ENCODE results near the gene TECPR2.

TECPR2 gene

DNA sequence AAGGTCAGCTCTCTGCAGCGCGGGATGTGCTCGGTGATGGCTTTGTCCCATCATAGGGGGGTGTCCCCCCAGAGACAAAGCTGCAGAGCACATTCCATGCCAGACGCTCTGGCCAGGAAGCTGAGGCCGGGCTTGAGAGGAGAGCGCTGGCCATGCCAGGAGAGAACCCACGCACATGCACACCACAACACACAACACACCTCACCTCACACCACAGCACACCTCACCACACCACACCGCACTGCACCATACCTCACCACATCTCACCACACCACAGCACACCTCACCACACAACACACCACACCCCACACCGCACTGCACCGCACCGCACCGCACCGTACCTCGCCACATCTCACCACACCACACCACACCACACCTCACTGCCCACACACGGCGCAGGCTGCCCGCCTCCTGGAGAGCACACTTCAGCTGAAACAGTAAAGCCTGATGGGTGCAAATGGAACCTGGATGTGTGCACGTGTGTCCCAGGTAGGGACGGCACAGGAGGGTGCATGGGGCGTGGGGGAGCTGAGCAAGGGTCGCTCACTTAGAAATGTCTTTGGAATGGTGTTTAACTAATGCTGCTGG, 136.0 kb downstream of the TECPR2 start:
- DNase-seq = no peak

- no peak for DNase-seq
Measured at GRCh38 chr14:102499401-102500157, 136.8 kb downstream of the TECPR2 start.

DNA sequence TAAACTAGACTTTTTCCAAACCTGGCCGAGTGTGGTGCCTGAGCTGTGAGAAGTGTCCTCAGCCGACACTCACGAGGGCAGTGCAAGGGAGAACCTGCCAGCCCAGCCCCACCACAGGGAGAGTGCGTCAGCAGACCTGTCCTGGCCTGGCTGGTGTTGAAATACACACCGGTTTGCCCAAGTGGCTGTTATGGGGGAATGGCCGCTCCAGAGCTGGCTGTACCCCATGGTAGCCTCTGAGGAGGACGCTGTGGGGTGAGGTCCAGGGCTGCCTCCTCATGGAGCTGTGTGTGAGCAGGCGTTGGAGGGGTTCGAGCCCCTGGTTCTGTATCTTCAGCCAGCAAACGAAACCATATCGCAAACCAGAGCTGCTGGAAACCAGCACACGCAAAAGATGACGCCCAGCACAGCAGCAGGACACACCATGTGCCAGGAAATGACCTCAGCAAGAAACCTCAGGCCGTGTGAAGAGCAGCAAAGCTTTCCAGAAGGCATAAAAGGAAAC, 137.5 kb downstream of the TECPR2 start:
- peak; percentile 28 for DNase-seq

DNA sequence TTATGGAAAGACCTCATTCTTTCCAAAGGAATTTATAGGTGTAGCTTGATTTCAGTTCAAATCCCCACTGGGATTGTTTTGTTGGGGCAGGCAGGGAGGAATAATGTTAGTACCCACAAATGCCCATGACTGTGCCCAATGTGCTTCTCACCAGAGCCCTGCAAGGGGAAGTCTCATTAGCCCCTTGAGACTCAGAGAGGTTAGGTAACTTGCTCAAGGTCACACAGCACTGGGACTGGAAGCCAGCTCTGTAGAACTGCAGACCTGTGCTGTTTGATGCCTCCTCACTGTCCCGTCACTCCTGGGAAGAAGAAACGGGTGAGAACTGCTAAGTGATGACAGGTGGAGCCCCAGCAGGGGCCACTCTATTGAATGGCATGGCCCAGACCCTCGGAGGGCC, 138.0 kb downstream of the TECPR2 start:
- no peak for DNase-seq

GRCh38 chr14:102501751-102502315, 139.1 kb downstream of the TECPR2 start:
- DNase-seq = no peak

DNA sequence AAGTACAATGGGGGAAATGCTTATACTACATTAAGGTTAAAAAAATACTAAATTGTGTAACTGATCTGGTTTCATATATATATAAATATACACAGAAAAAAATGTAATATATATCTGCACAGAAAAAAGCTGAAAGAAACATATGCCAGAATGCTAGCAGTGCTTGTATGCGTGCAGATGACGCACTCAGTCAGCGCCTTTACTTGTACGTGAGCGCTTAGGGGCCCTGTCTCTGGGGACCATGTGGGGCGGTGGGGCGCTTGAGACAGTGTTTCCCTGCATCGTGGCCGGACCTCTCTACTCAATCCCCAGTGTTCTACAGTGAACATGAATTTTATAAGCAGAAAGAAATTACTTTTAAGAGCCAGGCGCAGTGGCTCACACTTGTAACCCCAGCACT, 139.8 kb downstream of the TECPR2 start:
- DNase-seq = no peak

DNA sequence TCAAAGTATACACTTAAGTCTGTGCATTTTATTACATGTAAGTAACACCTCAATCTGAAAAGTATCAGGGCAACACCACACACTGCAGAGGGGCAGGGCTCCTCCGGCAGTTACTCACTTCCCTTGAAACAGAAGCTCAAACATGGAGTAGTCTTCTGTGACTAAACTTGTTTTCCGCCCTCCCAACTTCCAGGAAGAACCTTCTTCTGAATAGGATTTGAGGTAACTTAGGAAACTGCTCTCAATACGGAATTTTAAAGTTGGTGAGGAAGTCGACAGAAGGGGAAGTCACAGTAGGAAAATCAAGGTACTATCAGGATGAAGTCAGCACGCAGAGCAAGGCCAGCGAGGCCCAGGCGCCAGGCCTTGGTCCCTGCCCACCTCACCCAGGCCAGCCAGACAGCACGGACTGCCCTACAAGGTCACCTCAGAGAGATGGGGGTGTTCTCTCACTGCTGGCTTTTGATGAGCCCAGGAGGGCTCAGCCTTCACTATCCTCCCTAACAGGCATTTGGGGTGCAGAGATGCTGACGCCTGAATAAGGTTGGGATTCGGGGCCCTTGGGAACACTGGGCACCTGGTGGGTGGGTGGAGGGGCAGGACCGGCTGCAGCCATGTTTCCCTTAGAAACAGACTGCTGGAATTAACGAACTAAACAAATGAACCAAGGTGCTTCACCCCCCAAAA, 141.0 kb downstream of the TECPR2 start:
- DNase-seq = no peak

DNA sequence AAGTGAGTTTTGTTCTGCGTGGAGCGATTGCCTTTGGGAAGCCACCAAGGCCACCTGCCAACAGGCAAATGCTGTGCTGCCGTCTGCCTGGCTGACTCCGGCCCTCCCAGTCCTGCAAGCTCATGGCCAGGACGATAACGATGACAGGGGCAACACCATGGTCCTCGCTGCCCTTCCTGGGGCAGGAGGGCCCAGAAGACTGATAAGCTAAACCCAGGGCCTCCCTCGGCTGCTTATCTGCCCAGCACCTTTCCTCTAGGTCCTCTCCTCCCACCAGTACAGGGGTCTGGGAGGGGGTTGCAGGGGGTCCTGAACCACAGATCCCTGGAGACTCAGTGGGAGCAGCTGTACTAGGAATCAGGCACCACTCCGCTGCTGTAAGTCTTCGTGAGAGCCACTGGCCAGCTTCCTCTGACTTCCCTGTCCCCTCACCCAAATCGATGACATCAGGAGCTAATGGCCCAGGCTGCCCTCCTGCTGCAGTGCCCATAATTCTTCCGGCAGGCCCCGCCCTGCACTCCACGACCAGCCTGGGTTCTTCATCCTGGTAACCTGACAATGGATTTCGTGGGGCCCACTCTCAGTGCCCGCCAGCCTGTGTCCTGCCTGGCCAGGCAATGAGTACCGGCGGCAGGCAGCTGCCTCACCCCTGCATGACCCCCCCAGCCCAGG, 141.7 kb downstream of the TECPR2 start:
- no peak for DNase-seq

DNA sequence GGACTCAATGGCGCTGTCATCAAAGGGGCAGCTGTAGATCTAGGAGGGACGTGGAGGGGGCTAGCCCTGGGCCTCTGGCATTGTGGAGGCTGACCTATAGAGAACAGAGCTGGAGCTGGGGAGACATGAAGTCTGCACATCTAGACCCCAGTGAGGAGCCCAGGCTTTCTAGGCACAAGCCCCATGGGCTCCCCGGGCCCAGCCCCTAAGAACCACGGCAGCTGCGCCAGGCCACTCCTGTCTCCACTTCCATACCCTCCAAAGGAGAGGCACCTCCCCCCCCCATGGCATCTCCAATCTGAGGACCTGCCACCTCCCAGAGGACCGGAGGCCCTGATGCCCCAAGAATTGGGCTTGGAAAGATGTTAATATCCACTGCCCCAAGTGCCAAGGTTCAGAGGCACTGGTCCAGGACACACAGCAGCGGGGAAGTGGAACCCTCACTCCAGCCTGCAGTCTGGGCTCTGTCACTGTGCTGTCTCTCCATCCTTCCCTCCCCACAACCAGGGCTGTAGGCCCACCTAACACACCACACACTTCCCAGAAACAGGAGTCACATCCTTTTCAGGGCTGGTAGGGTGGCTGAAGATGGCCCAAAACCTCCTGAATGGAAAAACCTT, 142.4 kb downstream of the TECPR2 start:
- no peak for DNase-seq

- DNase-seq = no peak
Measured at GRCh38 chr14:102505775-102506625, 143.3 kb downstream of the TECPR2 start.

- no peak for DNase-seq
Measured at GRCh38 chr14:102506626-102506925, 143.8 kb downstream of the TECPR2 start.

- DNase-seq = no peak
Measured at GRCh38 chr14:102507081-102507856, 144.5 kb downstream of the TECPR2 start.

DNA sequence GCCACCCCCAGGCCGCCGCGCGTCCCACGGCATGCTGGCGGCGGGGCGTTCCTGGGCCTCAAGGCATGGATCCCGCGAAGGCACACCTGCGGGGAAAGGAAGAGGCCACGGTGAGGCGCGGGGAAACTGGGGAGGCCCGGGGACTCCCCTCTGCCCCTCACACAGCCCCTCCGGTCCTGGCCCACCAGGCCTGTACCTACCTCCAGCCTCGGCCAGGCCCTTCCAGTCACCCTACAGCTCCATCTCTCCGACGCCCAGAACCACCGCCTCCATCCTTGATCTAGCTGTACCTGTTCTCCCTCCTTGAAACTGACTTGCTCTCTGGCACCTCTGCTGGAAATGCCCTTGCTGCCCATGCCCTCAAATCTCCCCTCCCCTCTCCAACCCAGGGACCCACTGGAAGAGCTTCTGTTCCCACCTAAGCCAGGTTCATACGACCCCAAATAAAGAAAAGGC, 145.1 kb downstream of the TECPR2 start:
- no peak for DNase-seq

DNA sequence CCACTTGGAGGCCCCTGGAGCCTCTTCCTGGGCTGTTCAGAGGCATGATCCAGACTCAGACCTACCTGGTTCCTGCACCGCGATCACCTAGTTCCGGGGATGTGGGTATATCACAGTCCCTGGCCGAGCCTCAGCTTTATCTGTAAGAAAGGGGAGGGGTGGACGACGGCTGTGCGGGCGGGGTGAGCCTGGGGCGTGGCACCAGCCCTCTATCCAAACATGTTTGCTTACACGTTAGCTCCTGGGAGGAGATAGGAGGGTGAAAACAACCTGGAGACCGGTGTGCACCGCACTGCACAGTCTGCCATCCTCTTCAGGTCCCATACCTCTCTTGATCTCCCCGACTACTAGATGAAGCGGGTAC, 145.7 kb downstream of the TECPR2 start:
- no peak for DNase-seq

DNA sequence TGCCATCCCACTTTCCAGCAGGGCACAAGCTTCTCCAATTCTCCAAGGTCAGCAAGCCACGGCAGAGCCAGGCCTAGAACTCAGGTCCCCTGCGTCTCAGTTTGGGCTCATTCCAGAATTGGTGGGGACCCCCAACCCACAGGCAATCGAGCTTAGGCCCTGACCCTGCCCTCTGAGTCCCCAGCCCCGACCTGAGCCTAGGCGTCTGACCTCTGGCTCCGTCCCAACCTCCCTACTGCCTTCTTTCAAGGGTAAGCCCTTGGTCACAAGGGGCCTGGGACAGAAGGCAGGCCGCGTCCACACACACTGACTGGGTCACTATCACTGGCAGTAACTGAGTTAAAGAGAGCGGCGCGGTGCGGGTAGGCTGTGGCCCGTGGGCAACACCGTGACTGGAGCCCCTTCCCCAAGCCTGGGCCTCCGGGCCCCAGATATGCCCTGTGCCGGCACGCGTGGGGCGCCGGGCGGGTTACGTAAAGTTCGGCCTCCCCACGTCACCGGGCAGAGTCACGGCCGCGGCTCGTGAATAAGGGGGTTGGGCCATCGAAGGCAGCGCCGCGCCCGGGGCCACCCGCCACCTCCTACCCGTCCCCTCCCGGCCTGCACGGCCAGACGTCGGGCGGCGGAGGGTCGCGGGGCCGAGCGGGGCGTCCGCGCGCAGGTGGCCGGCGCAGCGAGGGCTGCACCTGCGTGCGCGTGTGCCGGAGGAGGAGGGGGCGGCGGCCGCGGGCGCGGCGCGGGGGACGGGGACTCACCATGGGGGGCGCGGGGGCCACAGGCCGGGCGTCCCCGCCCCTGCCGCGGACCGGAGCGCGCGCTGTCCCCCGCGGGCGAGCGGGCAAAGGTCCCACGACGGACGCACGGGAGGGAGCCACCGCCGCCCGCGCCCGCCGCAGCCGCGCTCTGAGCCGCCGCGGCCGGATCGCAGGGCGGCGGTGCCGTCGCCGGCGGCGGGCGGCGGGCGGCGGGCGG, 146.3 kb downstream of the TECPR2 start:
- peak; percentile 38 for DNase-seq

DNA sequence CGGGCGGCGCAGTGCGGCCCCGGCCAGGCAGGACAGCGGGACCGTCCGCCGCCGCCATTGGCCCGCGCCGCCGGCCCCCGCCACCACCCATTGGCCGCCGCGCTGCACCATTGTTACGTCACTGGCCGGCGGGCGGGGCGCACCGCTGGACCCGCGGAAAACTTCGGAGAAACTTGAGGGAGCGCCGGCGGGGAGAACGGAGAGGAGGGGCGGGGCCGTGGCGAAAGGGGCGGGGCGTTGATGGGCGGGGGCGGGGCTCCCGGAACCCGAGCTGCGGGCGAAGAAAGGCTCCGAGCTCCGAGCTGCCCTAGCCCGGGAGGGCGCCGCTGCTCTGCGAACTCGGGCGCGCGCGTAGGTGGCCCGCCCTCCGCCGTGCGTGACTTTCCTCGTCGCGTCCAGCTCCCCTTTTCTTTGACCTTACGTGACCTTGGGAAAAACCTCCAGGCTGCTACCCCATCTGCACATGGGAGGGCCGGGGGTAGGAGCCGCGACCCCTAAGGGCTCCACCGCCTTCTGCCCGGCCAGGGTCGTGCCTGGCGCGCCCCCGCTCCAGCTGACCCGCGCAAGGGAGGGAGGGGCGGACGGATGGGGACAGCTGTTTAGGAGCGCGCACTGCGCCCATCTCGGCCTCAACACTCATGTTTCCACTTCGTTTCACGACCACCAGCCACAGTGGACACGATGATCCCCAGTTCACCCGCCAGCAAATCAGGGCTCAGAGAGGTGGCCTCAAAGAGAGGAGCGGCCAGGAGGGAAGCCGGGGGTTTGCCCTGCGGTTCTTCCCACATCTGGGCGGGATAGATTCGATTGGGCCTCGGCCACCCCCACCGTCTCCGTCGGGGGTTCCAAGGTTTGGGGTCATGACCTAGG, 147.2 kb downstream of the TECPR2 start, which contains the start of gene ANKRD9:
ANKRD9 (minus strand) TSS at position 31 of the 870 bp plus-strand sequence. CDS start 1,887 bp downstream, outside the sequence.
- peak; percentile 95 for DNase-seq

- DNase-seq = peak; percentile 37
Measured at GRCh38 chr14:102510616-102511520, 148.1 kb downstream of the TECPR2 start.
